Measurements from ENCODE around the gene ARL4A. TPM values are rescaled to one million over a fixed set of nuclear protein-coding genes. Genes with fewer than 3 reads are reported as not detected.

ARL4A gene
- total RNA-seq, 1 experiment from 2014 or later: 18.3 TPM

DNA sequence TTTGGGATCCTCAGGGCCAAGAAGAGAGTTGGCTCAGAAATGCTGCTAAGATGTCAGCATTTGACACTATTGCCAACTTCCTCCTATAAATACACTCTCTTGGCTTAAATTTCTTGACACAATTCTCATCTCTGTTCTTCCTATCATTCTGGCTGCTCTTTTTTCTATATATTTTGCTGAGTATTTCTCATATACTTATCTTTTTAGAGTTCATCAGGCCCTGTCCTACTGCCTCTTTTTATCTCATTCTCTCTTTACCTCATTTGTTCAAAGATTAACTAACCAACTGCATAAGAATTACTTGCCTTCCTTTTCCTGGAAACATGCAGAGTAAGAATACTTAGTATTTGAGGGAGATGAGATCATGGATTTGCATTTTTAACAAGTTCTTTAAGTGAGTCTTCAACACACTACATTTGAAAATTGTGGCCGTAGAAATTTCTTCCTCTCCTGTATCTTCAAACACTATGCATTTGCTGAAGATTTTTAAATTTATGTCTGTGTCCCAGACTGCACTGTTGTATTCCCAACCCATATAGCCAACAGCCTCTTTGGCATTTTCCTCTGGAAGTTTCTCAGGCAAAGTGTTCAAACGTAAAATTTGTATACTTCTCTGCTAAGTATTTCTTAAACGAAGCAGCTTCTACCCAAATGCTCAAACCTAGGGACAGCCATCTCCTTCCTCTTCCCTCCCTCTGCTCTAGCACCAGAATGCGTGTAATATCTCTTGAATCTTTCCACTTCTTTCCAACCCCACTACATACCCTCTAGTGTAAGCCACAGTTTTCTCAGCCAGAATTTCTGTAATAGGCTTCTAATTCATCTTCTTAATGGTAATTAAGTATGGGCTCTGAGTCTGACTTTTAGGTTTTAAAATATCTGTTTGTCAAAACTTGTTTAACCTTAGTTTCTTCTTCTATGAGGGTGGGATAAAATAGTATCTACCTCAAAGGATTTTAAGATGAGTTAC is 35.5 kb downstream of the ARL4A start:
- H3K27me3 ChIP-seq (replicated peaks; ENCODE audit: insufficient read depth, low read depth, low read length, poor library complexity): no peaks in the 10 kb centered on the region
- no peak overlapping the region for H3K27ac ChIP-seq (ENCODE audit: low read depth, low read length, poor library complexity, severe bottlenecking)
- POLR2A ChIA-PET (ENCODE audit: low non-redundant PET): no interaction called here
- TF ChIP-seq CTCF (conservative IDR thresholded peaks at IDR 0.05; ENCODE audit: low read depth, low read length) (no peak), EZH2 (IDR thresholded peaks at IDR 0.05; ENCODE audit: borderline replicate concordance, low read depth, low read length, poor library complexity, severe bottlenecking) (no peak)
- CTCF ChIA-PET: no interaction called here
- no peak overlapping the region for H3K4me3 ChIP-seq (ENCODE audit: low read depth, low read length, poor library complexity, severe bottlenecking)
- H3K4me1 ChIP-seq (ENCODE audit: insufficient read depth, low read length, poor library complexity, severe bottlenecking): peaks cover 67% of the 10 kb centered on the region
- no peaks in the 10 kb centered on the region for H3K36me3 ChIP-seq (ENCODE audit: insufficient read depth, low read length, poor library complexity, severe bottlenecking)
- intact Hi-C loops (cut with micrococcal nuclease; ENCODE audit: unreplicated experiment): no loop called here
- no peak for DNase-seq (ENCODE audit: low spot score)
- BruUV-seq (replicated peaks): no TSS peak
- no peaks in the 10 kb centered on the region for H3K9me3 ChIP-seq (ENCODE audit: low read depth, low read length, poor library complexity, severe bottlenecking)

DNA sequence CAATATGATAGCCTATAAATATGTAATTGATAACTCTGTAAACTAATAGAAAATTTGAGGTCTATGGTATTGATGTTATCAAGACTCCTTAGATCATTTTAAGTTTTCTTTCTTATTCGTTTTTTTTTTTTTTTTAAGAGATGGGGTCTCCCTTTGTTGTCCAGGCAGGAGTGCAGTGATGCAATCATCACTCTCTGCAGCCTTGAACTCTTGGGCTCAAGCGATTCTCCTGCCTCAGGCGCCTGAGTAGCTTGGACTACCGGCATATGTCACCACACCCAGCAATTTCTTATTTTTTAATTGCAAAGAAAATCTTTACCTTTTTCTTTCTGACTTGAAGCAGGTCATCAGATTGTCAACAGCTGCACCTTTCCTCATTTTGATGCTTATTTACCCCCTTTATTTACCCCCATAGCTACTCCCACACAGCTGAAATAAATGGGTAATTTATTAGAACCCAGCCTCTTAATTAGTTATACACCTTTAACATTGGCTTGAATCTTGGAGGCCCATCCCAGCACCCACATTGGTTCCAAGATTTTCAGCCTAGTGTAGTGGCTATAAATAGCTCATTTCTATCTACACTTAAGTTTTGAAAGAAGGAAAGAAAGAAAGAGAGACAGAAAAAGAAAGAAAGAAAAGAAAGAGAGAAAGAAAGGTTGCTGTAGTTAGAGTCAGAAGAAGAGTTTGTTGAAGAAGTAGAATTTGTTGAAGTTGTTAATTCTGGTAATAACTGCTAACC is 38.3 kb downstream of the ARL4A start:
- CTCF ChIA-PET: no interaction called here
- POLR2A ChIA-PET (ENCODE audit: low non-redundant PET): interaction anchor here (0.6 kb wide), 1 partner anchor 206 kb away, joined by 3 read pairs; no protein-coding TSS in a partner anchor
- Histone ChIP-seq H3K4me3 (ENCODE audit: low read depth, low read length, poor library complexity, severe bottlenecking) (no peak overlapping the region), H3K9me3 (ENCODE audit: low read depth, low read length, poor library complexity, severe bottlenecking) (no peaks in the 10 kb centered on the region), H3K27ac (ENCODE audit: low read depth, low read length, poor library complexity, severe bottlenecking) (no peak overlapping the region), H3K27me3 (replicated peaks; ENCODE audit: insufficient read depth, low read depth, low read length, poor library complexity) (no peaks in the 10 kb centered on the region), H3K36me3 (ENCODE audit: insufficient read depth, low read length, poor library complexity, severe bottlenecking) (no peaks in the 10 kb centered on the region), H3K4me1 (ENCODE audit: insufficient read depth, low read length, poor library complexity, severe bottlenecking) (peaks cover 58% of the 10 kb centered on the region)
- DNase-seq (ENCODE audit: low spot score): no peak
- no TSS peak for BruUV-seq (replicated peaks)
- TF ChIP-seq EZH2 (IDR thresholded peaks at IDR 0.05; ENCODE audit: borderline replicate concordance, low read depth, low read length, poor library complexity, severe bottlenecking) (no peak), CTCF (conservative IDR thresholded peaks at IDR 0.05; ENCODE audit: low read depth, low read length) (no peak)
- intact Hi-C loops (cut with micrococcal nuclease; ENCODE audit: unreplicated experiment): loop anchor here (5.0 kb wide), 1 partner anchor 38 kb away; the partner anchor contains the start of gene ARL4A

GRCh38 chr7:12726908-12727307 is 39.5 kb downstream of the ARL4A start:
- H3K27ac ChIP-seq (ENCODE audit: low read depth, low read length, poor library complexity, severe bottlenecking): peak overlapping the region; percentile 58
- H3K36me3 ChIP-seq (ENCODE audit: insufficient read depth, low read length, poor library complexity, severe bottlenecking): no peaks in the 10 kb centered on the region
- ChIA-PET CTCF (no interaction called here), POLR2A (ENCODE audit: low non-redundant PET) (no interaction called here)
- TF ChIP-seq CTCF (conservative IDR thresholded peaks at IDR 0.05; ENCODE audit: low read depth, low read length) (no peak), EZH2 (IDR thresholded peaks at IDR 0.05; ENCODE audit: borderline replicate concordance, low read depth, low read length, poor library complexity, severe bottlenecking) (no peak)
- no peak overlapping the region for H3K4me3 ChIP-seq (ENCODE audit: low read depth, low read length, poor library complexity, severe bottlenecking)
- no TSS peak for BruUV-seq (replicated peaks)
- no peak for DNase-seq (ENCODE audit: low spot score)
- H3K27me3 ChIP-seq (replicated peaks; ENCODE audit: insufficient read depth, low read depth, low read length, poor library complexity): no peaks in the 10 kb centered on the region
- H3K4me1 ChIP-seq (ENCODE audit: insufficient read depth, low read length, poor library complexity, severe bottlenecking): peaks cover 56% of the 10 kb centered on the region
- intact Hi-C loops (cut with micrococcal nuclease; ENCODE audit: unreplicated experiment): loop anchor here (5.0 kb wide), 1 partner anchor 40 kb away; the partner anchor contains the start of gene ARL4A
- H3K9me3 ChIP-seq (ENCODE audit: low read depth, low read length, poor library complexity, severe bottlenecking): no peaks in the 10 kb centered on the region
